Measurements from ENCODE around the gene ZNF48. TPM values are rescaled to one million over a fixed set of nuclear protein-coding genes. Genes with fewer than 3 reads are reported as not detected.
A peak's percentile ranks its signal among the peaks of the same experiment; 100 is the strongest.

The ZNF48 gene
- polyA plus RNA-seq, 1 of the 3 experiments (the other 2 are of a cell fraction), result 8.8 TPM

DNA sequence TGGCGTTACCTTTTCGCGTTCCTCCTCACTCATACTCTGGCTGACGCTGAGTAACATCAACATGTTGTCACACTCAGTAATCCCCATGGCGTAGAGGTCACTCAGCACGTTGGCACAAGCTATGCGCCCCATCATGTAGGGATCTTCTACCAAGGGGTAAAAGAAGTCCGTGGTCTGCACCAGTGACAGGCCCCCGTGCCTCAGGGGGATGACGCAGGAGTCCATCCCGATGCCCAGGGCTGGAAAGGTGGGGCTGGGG lies 49.9 kb downstream of the ZNF48 start:
- POLR2A ChIA-PET, result interaction anchor here (0.6 to 1.7 kb wide), 5 partner anchors 15 to 91 kb away, joined by 3 to 6 read pairs (median 3); partner anchors contain the start of gene DCTPP1
- CTCF ChIA-PET, result interaction anchor here (1.0 to 2.9 kb wide), 5 partner anchors 12 to 353 kb away, joined by 3 to 27 read pairs (median 4); partner anchors contain the start of genes DCTPP1 and TBX6
- no peak for TF ChIP-seq TCF12 (IDR thresholded peaks at IDR 0.05)
- TF ChIP-seq, protein P1, sequence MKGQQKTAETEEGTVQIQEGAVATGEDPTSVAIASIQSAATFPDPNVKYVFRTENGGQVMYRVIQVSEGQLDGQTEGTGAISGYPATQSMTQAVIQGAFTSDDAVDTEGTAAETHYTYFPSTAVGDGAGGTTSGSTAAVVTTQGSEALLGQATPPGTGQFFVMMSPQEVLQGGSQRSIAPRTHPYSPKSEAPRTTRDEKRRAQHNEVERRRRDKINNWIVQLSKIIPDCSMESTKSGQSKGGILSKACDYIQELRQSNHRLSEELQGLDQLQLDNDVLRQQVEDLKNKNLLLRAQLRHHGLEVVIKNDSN (IDR thresholded peaks at IDR 0.05; ENCODE audit: borderline replicate concordance, low read depth), result no peak
- TF ChIP-seq POLR2AphosphoS5 (IDR thresholded peaks at IDR 0.05; ENCODE audit: low read depth, low read length), result no peak
- TF ChIP-seq TAF1 (IDR thresholded peaks at IDR 0.05; ENCODE audit: borderline replicate concordance, low read depth, low read length), result no peak
- TF ChIP-seq, protein P2, sequence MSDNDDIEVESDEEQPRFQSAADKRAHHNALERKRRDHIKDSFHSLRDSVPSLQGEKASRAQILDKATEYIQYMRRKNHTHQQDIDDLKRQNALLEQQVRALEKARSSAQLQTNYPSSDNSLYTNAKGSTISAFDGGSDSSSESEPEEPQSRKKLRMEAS (IDR thresholded peaks at IDR 0.05; ENCODE audit: low read depth), result 0 out of 2 replicates have a peak, but pooled peaks have one; percentile 27
- TF ChIP-seq RFX5 (IDR thresholded peaks at IDR 0.05; ENCODE audit: low read length), result no peak

DNA sequence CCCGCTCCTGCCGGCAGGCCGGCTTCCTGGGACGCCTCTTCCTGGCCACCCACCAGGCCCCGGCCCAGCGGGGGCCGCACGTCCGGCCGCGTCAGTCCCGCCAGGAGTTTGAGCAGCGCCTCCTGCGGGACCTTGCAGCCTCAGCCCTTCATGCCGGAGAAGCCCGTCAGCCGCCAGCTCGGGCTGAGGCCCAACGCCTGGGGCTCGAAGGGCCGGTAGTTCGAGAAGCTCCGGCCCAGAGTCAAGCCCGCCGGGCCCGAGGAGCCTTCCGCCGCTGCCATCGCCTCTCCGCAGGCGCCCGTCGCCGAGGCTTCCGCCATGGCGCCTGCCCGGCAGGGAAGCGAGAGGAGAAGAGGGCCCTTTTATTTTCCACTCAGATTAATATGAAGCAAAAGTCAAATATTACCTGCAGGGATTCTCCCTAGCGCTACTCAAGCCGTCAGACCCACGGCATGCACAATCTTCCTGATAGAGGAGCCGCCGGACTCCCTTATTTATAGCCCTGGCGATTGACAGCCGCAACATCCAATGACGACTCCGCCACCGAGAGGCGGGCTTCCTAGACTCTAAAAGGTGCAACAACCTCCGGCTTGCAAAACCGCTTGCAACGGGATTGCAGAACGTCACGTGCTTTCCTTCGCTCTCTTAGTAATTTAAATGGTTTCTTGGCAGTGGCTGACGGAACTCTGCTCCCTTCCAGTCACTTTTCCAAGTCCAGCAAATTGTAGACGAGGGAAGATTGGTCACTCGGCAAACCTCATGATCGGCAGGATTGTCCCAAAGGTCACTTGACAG lies 50.4 kb downstream of the ZNF48 start, which contains the start of gene SEPHS2:
Gene SEPHS2 (minus strand): TSS at position 467 of the 795 bp plus-strand sequence. CDS start 147 bp downstream, at position 320.
- Histone ChIP-seq H3K27ac (ENCODE audit: low read depth in 2 of 2, low read length in 1 of 2) (peak within 1 kb of the TSS; percentile 86 to 88), H2AFZ (ENCODE audit: low read depth) (peak within 1 kb of the TSS; percentile 88), H3K36me3 (replicated peaks in 1 of 2; ENCODE audit: control insufficient read depth in 1 of 2, insufficient read depth in 2 of 2, low read length in 1 of 2) (peaks cover 12 to 16% of the 10 kb centered on the region in 2 experiments), H3K9ac (peak within 1 kb of the TSS; percentile 98), H3K9me2 (no peaks in the 10 kb centered on the region), H3K4me1 (ENCODE audit: control insufficient read depth in 1 of 2, insufficient read depth in 2 of 2, low read depth in 1 of 2, low read length in 1 of 2) (peaks cover 8 to 15% of the 10 kb centered on the region in 2 experiments; a peak in 2 of 4 replicates), H3K9me3 (no peaks in the 10 kb centered on the region), H3K79me2 (ENCODE audit: insufficient read depth) (peaks cover 24% of the 10 kb centered on the region), H3F3A (replicated peaks; ENCODE audit: insufficient read depth) (peaks cover 5% of the 10 kb centered on the region), H3K4me2 (peak within 1 kb of the TSS; percentile 89), H3K27me3 (ENCODE audit: insufficient read depth) (no peaks in the 10 kb centered on the region), H3K4me3 (ENCODE audit: low read depth in 2 of 2, low read length in 1 of 2) (peak within 1 kb of the TSS; percentile 75 to 95), H4K20me1 (ENCODE audit: insufficient read depth) (no peaks in the 10 kb centered on the region)
- DNase-seq, result peak; percentile 95
- CTCF ChIA-PET, result interaction anchor here (0.8 to 2.9 kb wide), 6 partner anchors 13 to 354 kb away, joined by 3 to 27 read pairs (median 4); partner anchors contain the start of genes DCTPP1, TBX6 and ZNF688
- POLR2A ChIA-PET, result interaction anchor here (0.6 to 1.3 kb wide), 5 partner anchors 16 to 90 kb away, joined by 3 read pairs; partner anchors contain the start of gene DCTPP1
- 5% methylated on average over 26 of the region's 59 CpGs for WGBS (ENCODE audit: low lambda C conversion rate)
- TF ChIP-seq ELF1 (IDR thresholded peaks at IDR 0.05) (peak; percentile 34), NRF1 (IDR thresholded peaks at IDR 0.05; ENCODE audit: low read depth, low read length) (no peak), SIN3A (IDR thresholded peaks at IDR 0.05; ENCODE audit: borderline replicate concordance, low read depth, low read length) (peak; percentile 67; the same call in 1 of the 2 replicates), JUND (IDR thresholded peaks at IDR 0.05) (no peak), EZH2phosphoT487 (IDR thresholded peaks at IDR 0.05; ENCODE audit: borderline replicate concordance, low read depth) (no peak), FOXM1 (IDR thresholded peaks at IDR 0.05; ENCODE audit: low read depth) (no peak), POLR2AphosphoS5 (IDR thresholded peaks at IDR 0.05; ENCODE audit: low read depth, low read length) (peak; percentile 98), FOSL2 (IDR thresholded peaks at IDR 0.05; ENCODE audit: borderline replicate concordance, low read depth) (no peak), EP300 (IDR thresholded peaks at IDR 0.05; ENCODE audit: borderline replicate concordance in 1 of 2, low read depth in 1 of 2, low read length in 1 of 2) (peak in 1 of 2 experiments; percentile 8; a peak in 1 of 4 replicates), SMC3 (IDR thresholded peaks at IDR 0.05; ENCODE audit: low read depth, low read length) (no peak; the same call in 1 of the 2 replicates), TCF12 (IDR thresholded peaks at IDR 0.05) (no peak), NFIC (IDR thresholded peaks at IDR 0.05; ENCODE audit: borderline replicate concordance) (no peak), TEAD4 (IDR thresholded peaks at IDR 0.05; ENCODE audit: borderline replicate concordance, insufficient read depth) (no peak), RAD21 (IDR thresholded peaks at IDR 0.05; ENCODE audit: low read length) (no peak; the same call in 1 of the 2 replicates), YY1 (IDR thresholded peaks at IDR 0.05; ENCODE audit: low read depth) (peak; percentile 66), CHD2 (IDR thresholded peaks at IDR 0.05; ENCODE audit: low read length, partially characterized antibody) (peak; percentile 83), FOXJ3 (CRISPR knock-in tag; IDR thresholded peaks at IDR 0.05) (0 out of 2 replicates have a peak, but pooled peaks have one; percentile 18), RCOR1 (IDR thresholded peaks at IDR 0.05; ENCODE audit: low read length) (no peak), RXRA (IDR thresholded peaks at IDR 0.05; ENCODE audit: borderline replicate concordance, low read depth) (no peak)
- TF ChIP-seq, protein P1 (IDR thresholded peaks at IDR 0.05; ENCODE audit: borderline replicate concordance, low read depth), result peak; percentile 80; the same call in 1 of the 2 replicates
- TF ChIP-seq, protein P3, sequence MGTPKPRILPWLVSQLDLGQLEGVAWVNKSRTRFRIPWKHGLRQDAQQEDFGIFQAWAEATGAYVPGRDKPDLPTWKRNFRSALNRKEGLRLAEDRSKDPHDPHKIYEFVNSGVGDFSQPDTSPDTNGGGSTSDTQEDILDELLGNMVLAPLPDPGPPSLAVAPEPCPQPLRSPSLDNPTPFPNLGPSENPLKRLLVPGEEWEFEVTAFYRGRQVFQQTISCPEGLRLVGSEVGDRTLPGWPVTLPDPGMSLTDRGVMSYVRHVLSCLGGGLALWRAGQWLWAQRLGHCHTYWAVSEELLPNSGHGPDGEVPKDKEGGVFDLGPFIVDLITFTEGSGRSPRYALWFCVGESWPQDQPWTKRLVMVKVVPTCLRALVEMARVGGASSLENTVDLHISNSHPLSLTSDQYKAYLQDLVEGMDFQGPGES (IDR thresholded peaks at IDR 0.05; ENCODE audit: low read depth, low read length), result peak; percentile 75
- TF ChIP-seq, protein P2 (IDR thresholded peaks at IDR 0.05; ENCODE audit: low read depth), result peak; percentile 93

More for the DNA sequence above, 49.9 kb downstream of the ZNF48 start:
- peak overlapping the region; percentile 86 to 88 for H3K27ac ChIP-seq (ENCODE audit: low read depth in 2 of 2, low read length in 1 of 2)
- H3K9ac ChIP-seq, result peak overlapping the region; percentile 98
- H3K4me1 ChIP-seq (ENCODE audit: control insufficient read depth in 1 of 2, insufficient read depth in 2 of 2, low read depth in 1 of 2, low read length in 1 of 2), result peaks cover 8 to 15% of the 10 kb centered on the region in 2 experiments; a peak in 2 of 4 replicates
- peaks cover 12 to 16% of the 10 kb centered on the region in 2 experiments for H3K36me3 ChIP-seq (replicated peaks in 1 of 2; ENCODE audit: control insufficient read depth in 1 of 2, insufficient read depth in 2 of 2, low read length in 1 of 2)
- WGBS (ENCODE audit: low lambda C conversion rate), result 35% methylated on average over 8 of the region's 11 CpGs
- no peaks in the 10 kb centered on the region for H4K20me1 ChIP-seq (ENCODE audit: insufficient read depth)
- peak overlapping the region; percentile 88 for H2AFZ ChIP-seq (ENCODE audit: low read depth)
- peak overlapping the region; percentile 75 to 95 for H3K4me3 ChIP-seq (ENCODE audit: low read depth in 2 of 2, low read length in 1 of 2)
- H3K27me3 ChIP-seq (ENCODE audit: insufficient read depth), result no peaks in the 10 kb centered on the region
- no peaks in the 10 kb centered on the region for H3K9me2 ChIP-seq
- H3K9me3 ChIP-seq, result no peaks in the 10 kb centered on the region
- peaks cover 24% of the 10 kb centered on the region for H3K79me2 ChIP-seq (ENCODE audit: insufficient read depth)
- peaks cover 5% of the 10 kb centered on the region for H3F3A ChIP-seq (replicated peaks; ENCODE audit: insufficient read depth)
- peak; percentile 24 for DNase-seq
- H3K4me2 ChIP-seq, result peak overlapping the region; percentile 89

Measured in SK-N-SH (cell line).